Right cardiac atrium (tissue), 5 donors: ENCODE measurements around the gene PLXND1. TPM values are rescaled to one million over a fixed set of nuclear protein-coding genes. Genes with fewer than 3 reads are reported as not detected.

ENCODE experiments used
- ATAC-seq, 2 donors: fragments of 200-7000 bp; cut with Tn5 transposase; one replicate each; pipeline versions ENCODE4 v1.8.0 to v1.9.1; 2020; ENCODE audit warnings: moderate library complexity in 2 of 2, mild to moderate bottlenecking in 1 of 2
- DNase-seq, 3 donors: peaks; one replicate each; pipeline ENCODE4 v3.0.0-alpha.2; 2020
- H3K27ac ChIP-seq: one replicate; pipeline ENCODE4 v1.5.1; 2013; ENCODE audit warnings: mild to moderate bottlenecking, low read length, control low read depth, moderate library complexity
- H3K27me3 ChIP-seq: one replicate; pipeline ENCODE4 v1.6.1; 2013; ENCODE audit not compliant: control insufficient read depth, insufficient read depth
- H3K4me1 ChIP-seq: one replicate; pipeline ENCODE4 v1.6.1; 2013; ENCODE audit warnings: low read length; ENCODE audit not compliant: control insufficient read depth, insufficient read depth
- H3K4me3 ChIP-seq: one replicate; pipeline ENCODE4 v1.5.1; 2013; ENCODE audit warnings: low read length, control low read depth
- H3K9me3 ChIP-seq: one replicate; pipeline ENCODE4 v1.6.1; 2013; ENCODE audit warnings: low read length; ENCODE audit not compliant: control insufficient read depth
- WGBS: extraction: QIAGEN DNeasy Blood & Tissue Kit; methylation state at CpG from one replicate; pipeline ENCODE4 v1.1.7; 2013; 5-methylcytosine and 5-hydroxymethylcytosine counted together
- intact Hi-C, 4 donors: fragments of 100-400 bp; cut with DNase I; formaldehyde crosslinking; loops; one replicate each; pipeline versions ENCODE4 v1.11.0 to v1.14.0; 2022 to 2023
- polyA plus RNA-seq: library from polyadenylated mRNA; stranded (reverse); fragments of 200-250 nt; gene quantifications from one replicate; pipeline ENCODE4 v1.2.3, GENCODE V29; 2013
- total RNA-seq, 4 donors: library from RNA; stranded (reverse); fragmentation: NEBNext Ultra II Directional; extraction: Animal tissue kit (Norgen Biotek cat#: 25700); gene quantifications; one replicate each; pipeline ENCODE4 v1.2.1, GENCODE V29; 2021
- donor health status: healthy with polysubstance abuse.
- donor health status: DM: no; HTN: yes; CAD: no.
- donor health status: DM: no; HTN: no; CAD: no.
- donor health status: DM: no; HTN: yes; CAD: no; lungs with severe emphysema.
- donor health status: DM: yes; HTN: yes; CAD: no.

PLXND1 gene
- total and polyA plus RNA-seq, 5 donors: 75.4 to 102 (median 89.4) TPM

GRCh38 chr3:129600348-129600747, 6.1 kb downstream of the PLXND1 start:
- H3K9me3 ChIP-seq: no peaks in the 10 kb centered on the region
- no peak overlapping the region for H3K27ac ChIP-seq
- 64% methylated on average over 2 of the region's 2 CpGs for WGBS
- intact Hi-C loops: loop anchor here in 2 of 4 donors (5.0 to 10.0 kb wide), 2 partner anchors 106 to 108 kb away; no protein-coding TSS in a partner anchor
- no peak for DNase-seq
- H3K4me1 ChIP-seq: peaks cover 28% of the 10 kb centered on the region
- no peak overlapping the region for H3K4me3 ChIP-seq
- H3K27me3 ChIP-seq: no peaks in the 10 kb centered on the region
- ATAC-seq: no peak

GRCh38 chr3:129599607-129600006, 6.9 kb downstream of the PLXND1 start:
- intact Hi-C loops: loop anchor here in 3 of 4 donors (5.0 to 10.0 kb wide), 4 partner anchors 37 to 107 kb away; no protein-coding TSS in a partner anchor
- 44% methylated on average over 5 of the region's 5 CpGs for WGBS
- H3K27me3 ChIP-seq: no peaks in the 10 kb centered on the region
- DNase-seq (peak; percentile 84 to 89 (median 86)), ATAC-seq (peak in 1 of 2 donors; percentile 45)
- peaks cover 33% of the 10 kb centered on the region for H3K4me1 ChIP-seq
- no peak overlapping the region for H3K4me3 ChIP-seq
- peak overlapping the region; percentile 93 for H3K27ac ChIP-seq
- no peaks in the 10 kb centered on the region for H3K9me3 ChIP-seq

- H3K4me3 ChIP-seq: no peak overlapping the region
These were observed 7.4 kb downstream of the PLXND1 start for GRCh38 chr3:129599073-129599472.

GRCh38 chr3:129598484-129598883, 8.0 kb downstream of the PLXND1 start:
- Histone ChIP-seq H3K27me3 (no peaks in the 10 kb centered on the region), H3K4me3 (no peak overlapping the region), H3K27ac (peak overlapping the region; percentile 93), H3K4me1 (peaks cover 33% of the 10 kb centered on the region), H3K9me3 (no peaks in the 10 kb centered on the region)
- DNase-seq (peak in 1 of 3 donors; percentile 48), ATAC-seq (no peak)
- 72% methylated on average over 11 of the region's 11 CpGs for WGBS
- intact Hi-C loops: loop anchor here in 2 of 4 donors (5.0 kb wide), 2 partner anchors 36 to 41 kb away; no protein-coding TSS in a partner anchor

More at GRCh38 chr3:129599073-129599472, 7.4 kb downstream of the PLXND1 start:
- Histone ChIP-seq H3K27ac (peak overlapping the region; percentile 93), H3K9me3 (no peaks in the 10 kb centered on the region), H3K4me1 (peaks cover 33% of the 10 kb centered on the region), H3K27me3 (no peaks in the 10 kb centered on the region)
- 57% methylated on average over 19 of the region's 19 CpGs for WGBS
- intact Hi-C loops: loop anchor here in 2 of 4 donors (5.0 kb wide), 2 partner anchors 37 to 42 kb away; no protein-coding TSS in a partner anchor
- DNase-seq: peak in 2 of 3 donors; percentile 68 to 70
- no peak for ATAC-seq

- intact Hi-C loops: loop anchor here in 2 of 4 donors (5.0 kb wide), 2 partner anchors 36 to 41 kb away; no protein-coding TSS in a partner anchor
- peak in 1 of 3 donors; percentile 65 for DNase-seq
- Histone ChIP-seq H3K9me3 (no peaks in the 10 kb centered on the region), H3K4me1 (peaks cover 38% of the 10 kb centered on the region), H3K27me3 (no peaks in the 10 kb centered on the region), H3K4me3 (no peak overlapping the region), H3K27ac (peak overlapping the region; percentile 93)
- no peak for ATAC-seq
- 35% methylated on average over 5 of the region's 5 CpGs for WGBS
These were observed 8.5 kb downstream of the PLXND1 start for GRCh38 chr3:129598000-129598381.

GRCh38 chr3:129597087-129597999, 9.1 kb downstream of the PLXND1 start:
- WGBS: 25% methylated on average over 31 of the region's 31 CpGs
- no peak overlapping the region for H3K4me3 ChIP-seq
- peak overlapping the region; percentile 93 for H3K27ac ChIP-seq
- H3K27me3 ChIP-seq: no peaks in the 10 kb centered on the region
- peak; percentile 70 to 84 (median 82) for DNase-seq
- peaks cover 39% of the 10 kb centered on the region for H3K4me1 ChIP-seq
- no peaks in the 10 kb centered on the region for H3K9me3 ChIP-seq
- peak; percentile 20 to 27 for ATAC-seq
- intact Hi-C loops: loop anchor here in 2 of 4 donors (5.0 kb wide), 2 partner anchors 35 to 40 kb away; no protein-coding TSS in a partner anchor

- DNase-seq (peak; percentile 95 to 97 (median 96)), ATAC-seq (peak; percentile 86 to 88)
- peaks cover 42% of the 10 kb centered on the region for H3K4me1 ChIP-seq
- intact Hi-C loops: loop anchor here in 2 of 4 donors (5.0 kb wide), 2 partner anchors 34 to 39 kb away; no protein-coding TSS in a partner anchor
- peak overlapping the region; percentile 93 for H3K27ac ChIP-seq
- no peaks in the 10 kb centered on the region for H3K9me3 ChIP-seq
- H3K4me3 ChIP-seq: peak overlapping the region; percentile 7
- H3K27me3 ChIP-seq: no peaks in the 10 kb centered on the region
- 22% methylated on average over 27 of the region's 27 CpGs for WGBS
These were observed 10.0 kb downstream of the PLXND1 start for GRCh38 chr3:129596194-129597086.

GRCh38 chr3:129595544-129596193, 10.8 kb downstream of the PLXND1 start:
- Histone ChIP-seq H3K27me3 (no peaks in the 10 kb centered on the region), H3K4me1 (peaks cover 42% of the 10 kb centered on the region), H3K4me3 (no peak overlapping the region), H3K9me3 (no peaks in the 10 kb centered on the region), H3K27ac (peak overlapping the region; percentile 93)
- intact Hi-C loops: loop anchor here in 2 of 4 donors (5.0 kb wide), 2 partner anchors 33 to 38 kb away; no protein-coding TSS in a partner anchor
- WGBS: 48% methylated on average over 10 of the region's 10 CpGs
- ATAC-seq: no peak
- DNase-seq: peak in 1 of 3 donors; percentile 72

GRCh38 chr3:129594907-129595390, 11.5 kb downstream of the PLXND1 start:
- DNase-seq: peak in 2 of 3 donors; percentile 56 to 63
- Histone ChIP-seq H3K9me3 (no peaks in the 10 kb centered on the region), H3K4me1 (peaks cover 44% of the 10 kb centered on the region), H3K4me3 (no peak overlapping the region), H3K27ac (peak overlapping the region; percentile 93), H3K27me3 (no peaks in the 10 kb centered on the region)
- no peak for ATAC-seq
- intact Hi-C loops: loop anchor here in 2 of 4 donors (5.0 kb wide), 2 partner anchors 33 to 38 kb away; no protein-coding TSS in a partner anchor
- 62% methylated on average over 6 of the region's 6 CpGs for WGBS

- 37% methylated on average over 10 of the region's 10 CpGs for whole genome bisulfite sequencing
- no peak for ATAC-seq
- DNase-seq: no peak
- Histone ChIP-seq H3K27ac (peak overlapping the region; percentile 78), H3K4me1 (peaks cover 41% of the 10 kb centered on the region), H3K4me3 (no peak overlapping the region), H3K27me3 (no peaks in the 10 kb centered on the region), H3K9me3 (no peaks in the 10 kb centered on the region)
- intact Hi-C loops: no loop called here
These were observed 12.1 kb downstream of the PLXND1 start for GRCh38 chr3:129594409-129594808.
